Testis (tissue), 2 donors: Measurements from ENCODE around the gene TRAPPC12.

Source experiments
- CTCF ChIP-seq, 3 experiments: fragments of 450-650 bp in 2 of 3; fragments of 200-600 bp in 1 of 3; sonication (generic) in 1 of 3; IDR thresholded peaks; one replicate each; pipeline ENCODE4 v1.5.1; 2016 to 2019; ENCODE audit warnings: antibody characterized with exemption in 3 of 3, mild to moderate bottlenecking in 2 of 3, moderate library complexity in 1 of 3
- POLR2A ChIP-seq: fragments of 450-650 bp; IDR thresholded peaks from one replicate; pipeline ENCODE4 v1.6.1; 2017; ENCODE audit warnings: antibody characterized with exemption, mild to moderate bottlenecking, moderate library complexity

GRCh38 chr2:3405876-3406275, 26.4 kb downstream of the TRAPPC12 start:
- TF ChIP-seq POLR2A: no peak
- no peak for TF ChIP-seq CTCF (IDR thresholded peaks at IDR 0.05)
